Neutrophil (primary cell): ENCODE measurements around the gene APOBEC3B.

Source experiments
- H3K27ac ChIP-seq: fragments of 200-600 bp; sonication (generic); 2 replicates; pipeline ENCODE4 v1.5.1; 2016; ENCODE audit warnings: mild to moderate bottlenecking, moderate library complexity
- H3K27me3 ChIP-seq: fragments of 200-600 bp; sonication (generic); 2 replicates; pipeline ENCODE4 v1.6.0; 2016; ENCODE audit warnings: mild to moderate bottlenecking
- H3K36me3 ChIP-seq: fragments of 200-600 bp; sonication (generic); 2 replicates; pipeline ENCODE4 v1.5.1; 2017
- H3K4me1 ChIP-seq, 2 experiments: fragments of 200-600 bp in 1 of 2; sonication (generic) in 1 of 2; 1 replicate in 1 of 2; 2 replicates in 1 of 2; pipeline versions ENCODE4 v1.5.1 to v1.6.1; 2013 to 2016; ENCODE audit warnings: low read depth in 1 of 2, low read length in 1 of 2, mild to moderate bottlenecking in 1 of 2, moderate library complexity in 1 of 2; ENCODE audit not compliant: control insufficient read depth in 1 of 2, insufficient read depth in 1 of 2
- H3K4me3 ChIP-seq, 2 experiments: fragments of 200-600 bp in 1 of 2; sonication (generic) in 1 of 2; 1 replicate in 1 of 2; 2 replicates in 1 of 2; pipeline ENCODE4 v1.5.1; 2013 to 2016; ENCODE audit warnings: low read depth in 1 of 2, low read length in 1 of 2, mild to moderate bottlenecking in 1 of 2, moderate library complexity in 1 of 2
- H3K9me3 ChIP-seq: fragments of 200-600 bp; sonication (generic); 2 replicates; pipeline ENCODE4 v1.5.1; 2016
- CTCF ChIP-seq: fragments of 200-600 bp; sonication (generic); IDR thresholded peaks from 2 replicates; pipeline ENCODE4 v1.5.1; 2016; ENCODE audit warnings: antibody characterized with exemption

Gene APOBEC3B

GRCh38 chr22:38970551-38970950 lies 11.6 kb upstream of the APOBEC3B start:
- peaks cover 83 to 87% of the 10 kb centered on the region in 2 experiments for H3K4me1 ChIP-seq
- no peaks in the 10 kb centered on the region for H3K27me3 ChIP-seq
- no peak for TF ChIP-seq CTCF

GRCh38 chr22:38971202-38971601 lies 10.9 kb upstream of the APOBEC3B start:
- H3K9me3 ChIP-seq: no peaks in the 10 kb centered on the region
- TF ChIP-seq CTCF: no peak

More at GRCh38 chr22:38970551-38970950, 11.6 kb upstream of the APOBEC3B start:
- no peaks in the 10 kb centered on the region for H3K9me3 ChIP-seq
- H3K36me3 ChIP-seq: peaks cover 2% of the 10 kb centered on the region
- peak overlapping the region; percentile 77 for H3K27ac ChIP-seq
- no peak overlapping the region for H3K4me3 ChIP-seq

GRCh38 chr22:38971791-38972190 lies 10.4 kb upstream of the APOBEC3B start:
- Histone ChIP-seq H3K27ac (peak overlapping the region; percentile 77), H3K9me3 (no peaks in the 10 kb centered on the region), H3K27me3 (no peaks in the 10 kb centered on the region), H3K4me1 (peaks cover 71 to 74% of the 10 kb centered on the region in 2 experiments), H3K36me3 (no peaks in the 10 kb centered on the region), H3K4me3 (no peak overlapping the region)
- no peak for TF ChIP-seq CTCF

More at GRCh38 chr22:38971202-38971601, 10.9 kb upstream of the APOBEC3B start:
- H3K27ac ChIP-seq: peak overlapping the region; percentile 77
- H3K4me1 ChIP-seq: peaks cover 77 to 80% of the 10 kb centered on the region in 2 experiments
- no peaks in the 10 kb centered on the region for H3K36me3 ChIP-seq
- no peak overlapping the region for H3K4me3 ChIP-seq
- no peaks in the 10 kb centered on the region for H3K27me3 ChIP-seq

GRCh38 chr22:38972558-38972957 lies 9.6 kb upstream of the APOBEC3B start:
- TF ChIP-seq CTCF: no peak
- Histone ChIP-seq H3K9me3 (no peaks in the 10 kb centered on the region), H3K27me3 (no peaks in the 10 kb centered on the region), H3K4me3 (peak overlapping the region in 1 of 2 experiments; percentile 25), H3K27ac (peak overlapping the region; percentile 77), H3K36me3 (no peaks in the 10 kb centered on the region), H3K4me1 (peaks cover 63 to 67% of the 10 kb centered on the region in 2 experiments)

- Histone ChIP-seq H3K27me3 (peaks cover 4% of the 10 kb centered on the region), H3K9me3 (no peaks in the 10 kb centered on the region), H3K4me1 (peaks cover 54 to 57% of the 10 kb centered on the region in 2 experiments), H3K4me3 (no peak overlapping the region), H3K36me3 (no peaks in the 10 kb centered on the region), H3K27ac (peak overlapping the region; percentile 77)
- TF ChIP-seq CTCF: peak; percentile 90
Observed at GRCh38 chr22:38973289-38974169, 8.6 kb upstream of the APOBEC3B start.
